ENCODE data around the gene CFAP73.

CFAP73 gene

DNA sequence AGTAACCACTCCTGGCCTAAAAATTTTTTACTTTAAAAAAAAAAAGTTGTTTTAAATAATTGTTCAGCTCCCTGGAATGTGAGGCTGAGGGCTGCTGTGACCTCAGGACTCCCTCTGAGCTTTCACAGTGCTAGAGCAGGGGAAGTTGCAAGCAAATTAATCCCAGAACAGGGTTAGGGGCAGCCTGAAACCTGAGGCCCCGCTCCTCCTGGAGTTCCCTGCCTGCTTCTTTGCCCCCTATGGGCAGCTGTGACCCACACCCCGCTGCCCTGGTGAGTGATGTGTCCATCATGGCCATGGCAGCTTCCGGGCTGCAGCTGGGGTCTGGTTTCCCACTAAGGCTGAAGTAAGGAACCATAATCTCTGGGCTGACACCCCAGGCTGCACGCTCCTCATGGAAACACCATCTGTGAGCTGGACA is 45.5 kb downstream of the CFAP73 start:
- TF ChIP-seq, protein P1, sequence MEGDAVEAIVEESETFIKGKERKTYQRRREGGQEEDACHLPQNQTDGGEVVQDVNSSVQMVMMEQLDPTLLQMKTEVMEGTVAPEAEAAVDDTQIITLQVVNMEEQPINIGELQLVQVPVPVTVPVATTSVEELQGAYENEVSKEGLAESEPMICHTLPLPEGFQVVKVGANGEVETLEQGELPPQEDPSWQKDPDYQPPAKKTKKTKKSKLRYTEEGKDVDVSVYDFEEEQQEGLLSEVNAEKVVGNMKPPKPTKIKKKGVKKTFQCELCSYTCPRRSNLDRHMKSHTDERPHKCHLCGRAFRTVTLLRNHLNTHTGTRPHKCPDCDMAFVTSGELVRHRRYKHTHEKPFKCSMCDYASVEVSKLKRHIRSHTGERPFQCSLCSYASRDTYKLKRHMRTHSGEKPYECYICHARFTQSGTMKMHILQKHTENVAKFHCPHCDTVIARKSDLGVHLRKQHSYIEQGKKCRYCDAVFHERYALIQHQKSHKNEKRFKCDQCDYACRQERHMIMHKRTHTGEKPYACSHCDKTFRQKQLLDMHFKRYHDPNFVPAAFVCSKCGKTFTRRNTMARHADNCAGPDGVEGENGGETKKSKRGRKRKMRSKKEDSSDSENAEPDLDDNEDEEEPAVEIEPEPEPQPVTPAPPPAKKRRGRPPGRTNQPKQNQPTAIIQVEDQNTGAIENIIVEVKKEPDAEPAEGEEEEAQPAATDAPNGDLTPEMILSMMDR (IDR thresholded peaks at IDR 0.05), result no peak

DNA sequence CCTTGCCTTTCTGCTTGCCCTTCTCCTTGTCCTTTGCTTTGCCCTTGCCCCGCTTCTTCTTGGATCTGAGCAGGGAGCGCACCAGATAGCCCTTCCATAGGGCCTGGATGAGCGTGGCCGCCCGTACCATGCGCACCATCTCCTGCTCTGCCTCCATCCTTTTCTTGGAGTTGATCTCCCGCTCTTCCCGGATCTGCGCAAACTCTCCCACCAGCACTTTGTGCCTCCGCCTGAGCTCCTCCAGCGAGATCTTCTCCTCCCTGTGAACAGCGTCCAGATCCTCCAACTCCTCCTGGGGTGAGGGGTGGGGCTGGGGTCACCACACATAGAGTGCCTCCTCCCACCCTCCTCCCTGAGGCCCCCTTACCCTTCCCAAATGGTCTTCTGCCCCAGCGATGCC is 46.1 kb downstream of the CFAP73 start:
- TF ChIP-seq, protein P1 (IDR thresholded peaks at IDR 0.05), result no peak

DNA sequence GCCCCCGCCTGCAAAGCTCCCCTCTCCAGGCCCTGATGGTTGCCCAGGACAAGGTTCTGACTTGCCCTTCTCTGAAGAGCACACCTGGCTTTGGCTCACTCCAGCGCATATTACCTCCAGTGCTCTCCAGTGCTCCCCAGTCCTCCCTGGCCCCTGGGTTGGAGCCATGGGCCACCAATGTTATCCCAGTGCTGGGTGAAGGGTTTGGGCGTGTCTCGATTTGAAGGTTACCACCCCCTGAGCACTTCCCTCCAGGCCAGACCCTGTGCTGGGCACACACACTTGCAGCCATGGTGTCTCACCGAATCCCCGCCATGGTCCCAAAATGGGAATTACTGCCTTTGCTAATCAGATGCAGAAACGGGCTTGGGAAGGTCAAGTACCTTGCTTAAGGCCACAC is 47.1 kb downstream of the CFAP73 start:
- TF ChIP-seq, protein P1 (IDR thresholded peaks at IDR 0.05), result no peak

DNA sequence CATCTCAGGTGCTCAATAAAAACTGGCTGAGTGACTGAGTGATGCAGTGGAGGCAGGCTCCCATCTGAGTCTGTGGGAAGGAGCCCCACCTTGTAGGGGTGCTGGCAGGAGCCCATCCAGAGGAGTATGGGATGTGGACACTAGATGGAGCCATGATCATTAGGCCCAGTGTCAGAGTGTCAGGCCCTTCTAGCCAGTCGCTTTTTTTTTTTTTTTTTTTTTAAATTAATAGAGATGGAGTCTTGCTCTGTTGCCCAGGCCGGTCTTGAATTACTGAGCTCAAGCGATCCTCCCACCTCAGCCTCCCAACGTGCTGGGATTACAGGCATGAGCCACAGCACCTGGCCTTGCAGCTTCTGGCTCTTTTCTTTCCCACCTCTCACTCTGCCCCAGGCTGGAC is 47.5 kb downstream of the CFAP73 start:
- TF ChIP-seq, protein P1 (IDR thresholded peaks at IDR 0.05), result peak; percentile 67

DNA sequence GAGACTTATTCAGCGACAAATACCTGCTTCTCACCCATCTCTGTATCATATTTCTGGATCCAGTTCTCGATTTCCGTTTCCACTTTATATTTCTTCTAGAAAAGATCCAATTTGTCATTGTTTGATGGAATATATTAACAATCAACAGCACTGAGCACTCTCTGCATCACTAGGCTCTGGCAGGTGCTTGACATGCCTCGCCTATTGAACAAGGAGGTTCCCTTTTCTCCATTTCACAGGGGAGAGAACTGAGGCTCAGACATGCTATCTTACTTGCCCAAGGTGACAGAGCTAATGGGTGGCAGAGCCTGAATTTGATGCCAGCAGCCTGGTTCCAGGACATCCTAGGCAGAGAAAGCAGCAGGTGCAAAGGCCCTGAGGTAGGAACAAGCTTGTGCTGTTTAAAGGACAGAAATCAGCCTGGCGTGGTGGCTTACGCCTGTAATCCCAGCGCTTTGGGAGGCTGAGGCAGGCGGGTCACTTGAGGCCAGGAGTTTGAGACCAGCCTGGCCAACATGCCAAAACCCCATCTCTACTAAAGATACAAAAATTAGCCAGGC is 48.1 kb downstream of the CFAP73 start:
- TF ChIP-seq, protein P1 (IDR thresholded peaks at IDR 0.05), result no peak

DNA sequence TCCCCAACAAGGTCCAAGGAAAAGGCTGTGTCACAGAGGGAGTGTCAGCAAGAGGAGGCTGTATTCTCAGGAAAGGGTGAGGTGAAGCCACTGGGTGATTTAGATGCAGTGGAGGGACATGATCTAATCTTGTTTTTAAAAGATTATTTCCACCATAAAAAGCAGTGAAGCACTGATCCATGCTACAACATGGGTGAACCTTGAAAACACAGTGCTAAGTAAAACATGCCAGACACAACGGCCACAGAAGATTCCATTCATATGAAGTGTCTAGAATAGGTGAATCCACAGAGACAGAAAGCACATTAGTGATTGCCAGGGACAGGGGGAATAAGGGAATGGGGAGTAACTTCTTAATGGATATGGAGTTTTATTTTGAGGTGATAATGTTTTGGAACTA is 48.8 kb downstream of the CFAP73 start:
- TF ChIP-seq, protein P1 (IDR thresholded peaks at IDR 0.05), result no peak

DNA sequence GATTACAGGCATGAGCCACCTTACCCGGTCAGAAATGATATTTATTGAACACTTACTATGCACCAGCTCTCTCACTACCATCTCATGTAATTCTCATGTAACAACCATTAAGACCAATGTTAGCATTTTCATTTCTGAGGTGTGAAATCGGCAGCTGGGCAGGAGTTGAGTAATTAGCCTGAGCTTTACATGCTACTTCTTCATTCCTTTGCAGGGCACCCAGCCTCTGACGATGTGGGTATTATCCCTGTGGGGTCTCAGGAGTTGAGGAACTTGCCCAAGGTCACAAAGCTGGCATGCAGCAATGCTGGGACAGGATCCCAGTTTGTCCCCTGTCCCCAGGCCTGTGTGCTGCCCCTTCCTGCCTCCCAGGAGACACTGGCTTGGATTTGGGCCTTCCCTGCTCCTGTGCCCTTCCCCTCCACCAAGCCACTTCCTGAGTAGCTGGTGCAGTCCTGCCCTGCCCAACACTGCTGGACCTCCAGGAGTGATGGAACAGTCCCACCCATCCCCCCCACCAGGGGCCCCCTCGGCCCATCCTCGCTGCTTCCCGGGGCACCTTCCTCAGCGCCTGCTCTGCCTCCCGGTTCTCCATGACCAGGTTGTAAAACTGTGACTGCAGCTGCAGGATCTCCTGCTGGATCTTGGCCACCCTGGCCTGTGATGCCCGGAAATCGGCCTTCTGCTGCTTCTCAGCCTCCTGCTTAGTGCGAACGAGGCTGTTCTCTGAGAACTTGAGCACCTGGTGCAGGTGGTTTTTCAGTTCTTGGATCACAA is 50.7 kb downstream of the CFAP73 start:
- TF ChIP-seq, protein P1 (IDR thresholded peaks at IDR 0.05), result no peak

Data from LNCAP (cell line).